Peyer's patch (tissue), 4 donors: ENCODE measurements around the gene CRKL. TPM values are rescaled to one million over a fixed set of nuclear protein-coding genes. Genes with fewer than 3 reads are reported as not detected.

ENCODE experiments used
- DNase-seq, 3 donors: peaks; one replicate each; pipeline ENCODE4 v3.0.0-alpha.2; 2017 to 2019
- H3K27ac ChIP-seq, 4 donors: fragments of 200-600 bp; sonication (generic); one replicate each; pipeline ENCODE4 v1.5.1; 2016 to 2019
- H3K27me3 ChIP-seq, 2 donors: fragments of 200-600 bp; sonication (generic); one replicate each; pipeline ENCODE4 v1.5.1; 2019
- H3K36me3 ChIP-seq, 3 donors: fragments of 200-600 bp; sonication (generic); one replicate each; pipeline ENCODE4 v1.5.1; 2016 to 2019
- H3K4me1 ChIP-seq, 4 donors: fragments of 200-600 bp; sonication (generic); one replicate each; pipeline ENCODE4 v1.5.1; 2016 to 2019
- H3K4me3 ChIP-seq, 4 donors: fragments of 200-600 bp; sonication (generic); 1 replicate in 3 of 4; 2 replicates in 1 of 4; pipeline ENCODE4 v1.5.1; 2016 to 2019; ENCODE audit warnings: mild to moderate bottlenecking in 1 of 4
- H3K9me3 ChIP-seq, 4 donors: fragments of 200-600 bp; sonication (generic); one replicate each; pipeline ENCODE4 v1.5.1; 2016 to 2019; ENCODE audit warnings: mild to moderate bottlenecking in 1 of 4
- CTCF ChIP-seq, 6 experiments: fragments of 450-650 bp in 4 of 6; fragments of 200-600 bp in 2 of 6; sonication (generic) in 1 of 6; IDR thresholded peaks; one replicate each; pipeline ENCODE4 v1.5.1; 2017 to 2019; ENCODE audit warnings: antibody characterized with exemption in 6 of 6, mild to moderate bottlenecking in 3 of 6, moderate library complexity in 1 of 6
- POLR2A ChIP-seq, 2 donors: fragments of 450-650 bp; IDR thresholded peaks; one replicate each; pipeline ENCODE4 v1.5.1; 2017; ENCODE audit warnings: antibody characterized with exemption in 2 of 2, mild to moderate bottlenecking in 2 of 2, moderate library complexity in 2 of 2
- total RNA-seq, 4 donors: library from RNA; depleted of rRNA; stranded (reverse); fragments of >200 nt; gene quantifications; one replicate each; pipeline ENCODE4 v1.1.0, GENCODE V29; 2016

The CRKL gene
- total RNA-seq, 4 donors from 2014 or later: 39.6 to 58.8 (median 58.2) TPM

GRCh38 chr22:20977019-20977418 is 59.8 kb downstream of the CRKL start:
- Histone ChIP-seq H3K27me3 (no peaks in the 10 kb centered on the region), H3K4me1 (peaks cover 0 to 17% (median 11%) of the 10 kb centered on the region in 4 donors), H3K4me3 (no peak overlapping the region), H3K9me3 (no peaks in the 10 kb centered on the region), H3K27ac (no peak overlapping the region), H3K36me3 (no peaks in the 10 kb centered on the region)
- DNase-seq: no peak
- TF ChIP-seq POLR2A (IDR thresholded peaks at IDR 0.05) (no peak), CTCF (IDR thresholded peaks at IDR 0.05) (no peak)

GRCh38 chr22:20977516-20978170 is 60.4 kb downstream of the CRKL start:
- Histone ChIP-seq H3K27ac (no peak overlapping the region), H3K36me3 (no peaks in the 10 kb centered on the region), H3K27me3 (no peaks in the 10 kb centered on the region), H3K4me1 (peaks cover 0 to 19% (median 13%) of the 10 kb centered on the region in 4 donors), H3K4me3 (no peak overlapping the region), H3K9me3 (no peaks in the 10 kb centered on the region)
- DNase-seq: no peak
- TF ChIP-seq POLR2A (IDR thresholded peaks at IDR 0.05) (no peak), CTCF (IDR thresholded peaks at IDR 0.05) (no peak)

DNA sequence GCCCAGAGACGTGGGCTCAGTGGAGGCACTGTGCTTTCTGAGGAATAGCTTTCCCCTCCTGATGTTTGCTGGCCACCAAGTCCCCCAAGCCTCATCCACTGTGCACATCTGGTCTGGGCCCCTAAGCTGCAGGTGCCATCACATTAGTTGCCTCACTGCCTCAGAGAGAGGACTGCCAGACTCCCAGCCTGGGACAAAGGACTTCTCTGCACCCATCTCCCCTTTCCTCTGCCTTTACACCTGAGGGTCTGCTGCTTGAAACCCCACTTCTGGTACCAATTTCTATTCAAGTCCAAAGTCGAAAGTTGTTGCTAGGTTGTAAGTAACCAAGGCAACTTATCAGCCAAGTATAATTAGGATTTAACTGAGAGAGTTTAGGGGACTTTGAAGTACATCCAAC is 61.2 kb downstream of the CRKL start:
- TF ChIP-seq POLR2A (IDR thresholded peaks at IDR 0.05) (no peak), CTCF (IDR thresholded peaks at IDR 0.05) (no peak)
- no peak for DNase-seq
- H3K36me3 ChIP-seq: no peaks in the 10 kb centered on the region
- H3K27me3 ChIP-seq: no peaks in the 10 kb centered on the region
- no peaks in the 10 kb centered on the region for H3K9me3 ChIP-seq
- no peak overlapping the region for H3K27ac ChIP-seq
- H3K4me1 ChIP-seq: peaks cover 0 to 24% (median 20%) of the 10 kb centered on the region in 4 donors
- H3K4me3 ChIP-seq: no peak overlapping the region

GRCh38 chr22:20979243-20979809 is 62.1 kb downstream of the CRKL start:
- Histone ChIP-seq H3K9me3 (no peaks in the 10 kb centered on the region), H3K36me3 (no peaks in the 10 kb centered on the region), H3K27me3 (no peaks in the 10 kb centered on the region), H3K4me3 (peak overlapping the region in 3 of 4 donors; percentile 6 to 37 (median 21)), H3K4me1 (peaks cover 0 to 27% (median 21%) of the 10 kb centered on the region in 4 donors), H3K27ac (no peak overlapping the region)
- peak; percentile 52 to 83 (median 76) for DNase-seq
- TF ChIP-seq POLR2A (IDR thresholded peaks at IDR 0.05) (no peak), CTCF (IDR thresholded peaks at IDR 0.05) (no peak)

GRCh38 chr22:20979940-20980453 is 62.8 kb downstream of the CRKL start:
- Histone ChIP-seq H3K36me3 (peaks cover 0 to under 1% (median 0%) of the 10 kb centered on the region in 3 donors), H3K9me3 (no peaks in the 10 kb centered on the region), H3K27ac (no peak overlapping the region), H3K4me1 (peaks cover 0 to 27% (median 21%) of the 10 kb centered on the region in 4 donors), H3K4me3 (peak overlapping the region in 2 of 4 donors; percentile 21 to 37), H3K27me3 (no peaks in the 10 kb centered on the region)
- TF ChIP-seq CTCF (IDR thresholded peaks at IDR 0.05) (no peak), POLR2A (IDR thresholded peaks at IDR 0.05) (no peak)
- DNase-seq: no peak
